ENCODE measurements around the gene MELTF.

The MELTF gene

DNA sequence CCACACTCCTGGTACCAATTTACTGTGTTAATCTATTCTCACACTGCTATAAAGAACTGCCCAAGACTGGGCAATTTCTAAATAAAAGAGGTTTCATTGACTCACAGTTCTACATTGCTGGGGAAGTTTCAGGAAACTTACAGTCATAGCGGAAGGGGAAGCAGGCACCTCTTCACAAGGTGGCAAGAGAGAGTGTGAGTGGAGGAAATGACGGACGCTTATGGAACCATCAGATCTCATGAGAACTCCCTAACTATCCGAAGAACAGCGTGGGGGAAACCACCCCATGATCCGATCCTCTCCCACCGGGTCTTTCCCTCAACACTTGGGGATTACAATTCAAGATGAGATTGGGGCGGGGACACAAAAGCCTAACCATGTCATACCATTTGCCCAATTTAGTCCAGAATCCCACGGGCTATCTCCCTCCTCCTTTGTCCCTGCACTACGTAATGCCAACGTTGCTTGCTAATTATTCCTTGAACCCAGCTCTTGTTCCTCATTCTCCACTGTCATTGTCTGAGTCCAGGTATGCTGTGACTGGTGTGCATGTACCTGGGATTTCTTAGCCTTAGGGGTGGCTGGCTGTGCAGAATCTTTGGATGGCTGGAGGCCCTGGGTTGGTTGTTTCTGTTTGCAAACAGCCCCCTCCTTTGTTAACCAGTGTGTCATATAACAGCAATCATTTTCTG, 64.4 kb downstream of the MELTF start:
- Histone ChIP-seq H3K27ac (no peak overlapping the region), H3K27me3 (peaks cover 22% of the 10 kb centered on the region), H3K36me3 (no peaks in the 10 kb centered on the region), H3K4me3 (ENCODE audit: low read depth in 1 of 2, low read length in 1 of 2) (no peak overlapping the region), H3K9me3 (no peaks in the 10 kb centered on the region), H3K4me1 (ENCODE audit: control insufficient read depth in 1 of 2, insufficient read depth in 1 of 2, low read depth in 1 of 2, low read length in 1 of 2) (peaks cover 9 to 14% of the 10 kb centered on the region in 2 experiments)
- TF ChIP-seq CTCF (IDR thresholded peaks at IDR 0.05): no peak

DNA sequence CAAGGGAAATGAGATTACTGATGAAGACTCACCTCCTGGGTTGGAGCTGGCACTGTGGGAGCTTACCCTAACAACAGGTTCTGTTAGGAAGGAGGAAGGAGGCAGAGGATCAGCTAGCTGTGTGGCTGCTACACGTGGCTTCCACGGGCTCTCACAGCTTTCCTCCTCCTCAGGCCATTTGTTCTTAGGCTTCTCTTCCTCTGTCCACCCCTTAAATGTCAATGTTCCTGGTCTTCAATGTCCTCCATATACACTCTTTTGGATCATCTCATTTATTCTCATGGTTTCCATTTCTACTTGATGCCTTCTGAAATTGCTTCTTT, 66.0 kb downstream of the MELTF start:
- no peaks in the 10 kb centered on the region for H3K9me3 ChIP-seq

DNA sequence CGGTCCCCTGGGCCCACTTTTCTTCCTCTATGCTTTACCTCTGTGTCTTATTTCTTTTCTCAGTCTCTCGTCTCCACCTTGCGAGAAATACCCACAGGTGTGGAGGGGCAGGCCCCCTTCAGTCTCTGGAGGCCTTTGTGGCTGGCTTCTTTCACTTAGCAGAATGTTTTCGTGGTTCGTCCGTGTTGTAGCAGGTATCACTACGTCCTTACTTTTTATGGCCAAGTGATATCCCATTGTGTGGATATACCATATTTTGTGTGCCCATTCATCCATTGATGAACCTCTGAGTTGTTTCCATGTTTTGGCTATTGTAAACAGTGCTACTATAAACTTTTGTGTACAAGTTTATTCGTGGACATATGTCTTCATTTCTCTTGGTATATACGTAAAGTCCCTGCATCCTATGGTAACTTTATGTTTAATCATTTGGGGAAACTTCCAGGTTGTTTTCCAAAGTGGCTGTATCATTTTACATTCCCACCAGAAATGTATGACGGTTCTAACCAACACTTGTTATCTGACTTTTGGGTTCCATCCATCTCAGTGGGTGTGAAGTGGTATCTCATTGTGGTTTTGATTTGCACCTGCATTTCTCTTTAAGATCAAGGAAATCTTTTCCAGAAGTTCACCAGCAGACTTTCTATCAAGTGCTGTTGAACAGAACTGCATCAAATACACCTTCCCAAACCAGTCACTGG, 66.5 kb downstream of the MELTF start:
- Histone ChIP-seq H3K4me1 (ENCODE audit: control insufficient read depth in 1 of 2, insufficient read depth in 1 of 2, low read depth in 1 of 2, low read length in 1 of 2) (peaks cover 5 to 6% of the 10 kb centered on the region in 2 experiments), H3K9me3 (no peaks in the 10 kb centered on the region), H3K27ac (no peak overlapping the region), H3K27me3 (peaks cover 15% of the 10 kb centered on the region), H3K4me3 (ENCODE audit: low read depth in 1 of 2, low read length in 1 of 2) (no peak overlapping the region), H3K36me3 (no peaks in the 10 kb centered on the region)
- TF ChIP-seq CTCF (IDR thresholded peaks at IDR 0.05): no peak

More for the DNA sequence above, 66.0 kb downstream of the MELTF start:
- no peak for TF ChIP-seq CTCF (IDR thresholded peaks at IDR 0.05)
- Histone ChIP-seq H3K27ac (no peak overlapping the region), H3K36me3 (no peaks in the 10 kb centered on the region), H3K27me3 (peaks cover 19% of the 10 kb centered on the region), H3K4me1 (ENCODE audit: control insufficient read depth in 1 of 2, insufficient read depth in 1 of 2, low read depth in 1 of 2, low read length in 1 of 2) (peaks cover 9 to 10% of the 10 kb centered on the region in 2 experiments), H3K4me3 (ENCODE audit: low read depth in 1 of 2, low read length in 1 of 2) (no peak overlapping the region)

DNA sequence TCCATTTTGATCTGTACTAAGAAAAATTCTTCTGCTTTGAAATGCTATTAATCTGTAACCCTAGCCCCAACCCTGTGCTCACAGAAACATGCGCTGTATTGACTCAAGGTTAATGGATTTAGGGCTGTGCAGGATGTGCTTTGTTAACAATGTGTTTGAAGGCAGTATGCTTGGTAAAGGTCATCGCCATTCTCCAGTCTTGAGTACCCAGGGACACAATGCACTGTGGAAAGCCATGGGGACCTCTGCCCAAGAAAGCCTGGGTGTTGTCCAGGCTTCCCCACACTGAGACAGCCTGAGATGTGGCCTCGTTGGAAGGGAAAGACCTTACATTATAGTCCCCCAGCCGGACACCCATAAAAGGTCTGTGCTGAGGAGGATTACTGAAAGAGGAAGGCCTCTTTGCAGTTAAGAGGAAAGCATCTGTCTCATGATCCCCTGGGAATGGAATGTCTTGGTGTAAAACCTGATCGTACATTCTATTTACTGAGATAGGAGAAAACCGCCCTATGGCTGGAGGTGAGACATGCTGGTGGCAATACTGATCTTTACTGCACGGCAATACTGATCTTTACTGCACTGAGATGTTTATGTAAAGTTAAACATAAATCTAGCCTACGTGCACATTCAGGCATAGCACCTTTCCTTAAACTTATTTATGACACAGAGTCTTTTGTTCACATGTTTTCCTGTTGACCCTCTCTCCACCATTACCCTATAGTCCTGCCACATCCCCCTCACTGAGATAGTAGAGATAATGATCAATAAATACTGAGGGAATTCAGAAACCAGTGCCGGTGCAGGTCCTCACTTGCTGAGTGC, 67.3 kb downstream of the MELTF start:
- Histone ChIP-seq H3K36me3 (no peaks in the 10 kb centered on the region), H3K27me3 (peaks cover 7% of the 10 kb centered on the region), H3K4me1 (ENCODE audit: control insufficient read depth in 1 of 2, insufficient read depth in 1 of 2, low read depth in 1 of 2, low read length in 1 of 2) (no peaks in the 10 kb centered on the region), H3K9me3 (no peaks in the 10 kb centered on the region), H3K4me3 (ENCODE audit: low read depth in 1 of 2, low read length in 1 of 2) (no peak overlapping the region), H3K27ac (no peak overlapping the region)
- no peak for TF ChIP-seq CTCF (IDR thresholded peaks at IDR 0.05)

DNA sequence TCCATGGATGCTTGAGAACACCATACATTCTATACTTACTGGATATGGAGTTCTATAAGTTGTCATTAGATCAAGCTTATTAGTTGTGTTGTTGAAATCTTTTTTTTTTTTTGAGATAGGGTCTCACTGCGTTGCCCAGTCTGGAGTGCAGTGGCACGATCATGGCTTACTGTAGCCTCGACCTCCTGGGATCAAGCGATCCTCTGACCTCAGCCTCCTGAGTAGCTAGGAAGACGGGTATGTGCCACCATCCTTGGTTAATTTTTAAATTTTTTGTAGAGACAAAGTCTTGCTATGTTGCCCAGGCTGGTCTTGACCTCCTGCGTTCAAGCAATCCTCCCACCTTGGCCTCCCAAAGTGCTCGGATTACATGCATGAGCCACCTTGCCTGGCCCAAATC, 74.8 kb downstream of the MELTF start:
- no peaks in the 10 kb centered on the region for H3K36me3 ChIP-seq
- no peak for TF ChIP-seq CTCF (IDR thresholded peaks at IDR 0.05)

More for the DNA sequence above, 74.8 kb downstream of the MELTF start:
- Histone ChIP-seq H3K4me1 (ENCODE audit: control insufficient read depth in 1 of 2, insufficient read depth in 1 of 2, low read depth in 1 of 2, low read length in 1 of 2) (no peaks in the 10 kb centered on the region), H3K4me3 (ENCODE audit: low read depth in 1 of 2, low read length in 1 of 2) (no peak overlapping the region), H3K9me3 (no peaks in the 10 kb centered on the region), H3K27me3 (no peaks in the 10 kb centered on the region), H3K27ac (no peak overlapping the region)

Data from neutrophil (primary cell).